ENCODE data around the gene CFTR.

- TF ChIP-seq POLR2A (IDR thresholded peaks at IDR 0.05; ENCODE audit: borderline replicate concordance, extremely low read depth, insufficient read depth, insufficient read length) (no peak), POLR2AphosphoS5 (IDR thresholded peaks at IDR 0.05; ENCODE audit: low read depth, low read length) (no peak), EZH2phosphoT487 (IDR thresholded peaks at IDR 0.05; ENCODE audit: borderline replicate concordance) (no peak), EZH2 (IDR thresholded peaks at IDR 0.05) (no peak), ZNF274 (IDR thresholded peaks at IDR 0.05; ENCODE audit: low read depth, low read length) (no peak), REST (IDR thresholded peaks at IDR 0.05; ENCODE audit: low read depth) (no peak), EGR1 (IDR thresholded peaks at IDR 0.05; ENCODE audit: low read depth) (no peak)
- TF ChIP-seq, protein P1, sequence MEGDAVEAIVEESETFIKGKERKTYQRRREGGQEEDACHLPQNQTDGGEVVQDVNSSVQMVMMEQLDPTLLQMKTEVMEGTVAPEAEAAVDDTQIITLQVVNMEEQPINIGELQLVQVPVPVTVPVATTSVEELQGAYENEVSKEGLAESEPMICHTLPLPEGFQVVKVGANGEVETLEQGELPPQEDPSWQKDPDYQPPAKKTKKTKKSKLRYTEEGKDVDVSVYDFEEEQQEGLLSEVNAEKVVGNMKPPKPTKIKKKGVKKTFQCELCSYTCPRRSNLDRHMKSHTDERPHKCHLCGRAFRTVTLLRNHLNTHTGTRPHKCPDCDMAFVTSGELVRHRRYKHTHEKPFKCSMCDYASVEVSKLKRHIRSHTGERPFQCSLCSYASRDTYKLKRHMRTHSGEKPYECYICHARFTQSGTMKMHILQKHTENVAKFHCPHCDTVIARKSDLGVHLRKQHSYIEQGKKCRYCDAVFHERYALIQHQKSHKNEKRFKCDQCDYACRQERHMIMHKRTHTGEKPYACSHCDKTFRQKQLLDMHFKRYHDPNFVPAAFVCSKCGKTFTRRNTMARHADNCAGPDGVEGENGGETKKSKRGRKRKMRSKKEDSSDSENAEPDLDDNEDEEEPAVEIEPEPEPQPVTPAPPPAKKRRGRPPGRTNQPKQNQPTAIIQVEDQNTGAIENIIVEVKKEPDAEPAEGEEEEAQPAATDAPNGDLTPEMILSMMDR (IDR thresholded peaks at IDR 0.05 in 2 of 3, conservative IDR thresholded peaks at IDR 0.05 in 1 of 3; ENCODE audit: borderline replicate concordance in 1 of 3, insufficient read depth in 1 of 3, low read depth in 2 of 3, low read length in 2 of 3) = no peak
These were observed 28.9 kb downstream of the CFTR start for GRCh38 chr7:117508676-117509075.
